ENCODE data around the gene ACACB. TPM values are rescaled to one million over a fixed set of nuclear protein-coding genes. Genes with fewer than 3 reads are reported as not detected.

ACACB gene
- total RNA-seq, 2 donors from 2014 or later = 37.5 to 51.3 TPM

GRCh38 chr12:109125791-109126190 is 9.4 kb downstream of the ACACB start:
- no peak for DNase-seq (ENCODE audit: low spot score)
- Histone ChIP-seq H3K36me3 (no peaks in the 10 kb centered on the region), H3K4me1 (ENCODE audit: control insufficient read depth in 1 of 2, low read depth in 2 of 2) (peaks cover 0 to 3% of the 10 kb centered on the region in 2 donors), H3K9me3 (no peaks in the 10 kb centered on the region), H3K4me3 (no peak overlapping the region), H3K27ac (no peak overlapping the region), H3K27me3 (replicated peaks; ENCODE audit: insufficient read depth) (no peaks in the 10 kb centered on the region)
- TF ChIP-seq CTCF (IDR thresholded peaks at IDR 0.05) = no peak
- no peak for ATAC-seq (ENCODE audit: insufficient number of reproducible peaks, low FRiP score, low read depth)

GRCh38 chr12:109126784-109127183 is 10.4 kb downstream of the ACACB start:
- no peak for ATAC-seq (ENCODE audit: insufficient number of reproducible peaks, low FRiP score, low read depth)
- peaks cover 0 to 7% of the 10 kb centered on the region in 2 donors for H3K4me1 ChIP-seq (ENCODE audit: control insufficient read depth in 1 of 2, low read depth in 2 of 2)
- H3K27ac ChIP-seq = no peak overlapping the region
- H3K36me3 ChIP-seq = no peaks in the 10 kb centered on the region
- no peak for TF ChIP-seq CTCF (IDR thresholded peaks at IDR 0.05)
- no peaks in the 10 kb centered on the region for H3K27me3 ChIP-seq (replicated peaks; ENCODE audit: insufficient read depth)
- DNase-seq (ENCODE audit: low spot score) = no peak
- H3K4me3 ChIP-seq = no peak overlapping the region
- no peaks in the 10 kb centered on the region for H3K9me3 ChIP-seq

- Histone ChIP-seq H3K27ac (no peak overlapping the region), H3K9me3 (no peaks in the 10 kb centered on the region), H3K27me3 (replicated peaks; ENCODE audit: insufficient read depth) (no peaks in the 10 kb centered on the region), H3K36me3 (no peaks in the 10 kb centered on the region), H3K4me3 (no peak overlapping the region), H3K4me1 (ENCODE audit: control insufficient read depth in 1 of 2, low read depth in 2 of 2) (peaks cover 0 to 7% of the 10 kb centered on the region in 2 donors)
- DNase-seq (ENCODE audit: low spot score) = no peak
- ATAC-seq (ENCODE audit: insufficient number of reproducible peaks, low FRiP score, low read depth) = no peak
- no peak for TF ChIP-seq CTCF (IDR thresholded peaks at IDR 0.05)
These were observed 11.3 kb downstream of the ACACB start for GRCh38 chr12:109127533-109128242.

GRCh38 chr12:109130297-109131153 is 14.1 kb downstream of the ACACB start:
- no peak overlapping the region for H3K4me3 ChIP-seq
- H3K27me3 ChIP-seq (replicated peaks; ENCODE audit: insufficient read depth) = no peaks in the 10 kb centered on the region
- peaks cover 0 to 13% of the 10 kb centered on the region in 2 donors for H3K4me1 ChIP-seq (ENCODE audit: control insufficient read depth in 1 of 2, low read depth in 2 of 2)
- peak overlapping the region in 1 of 2 donors; percentile 45 for H3K27ac ChIP-seq
- no peak for TF ChIP-seq CTCF (IDR thresholded peaks at IDR 0.05)
- DNase-seq (ENCODE audit: low spot score) (no peak), ATAC-seq (ENCODE audit: insufficient number of reproducible peaks, low FRiP score, low read depth) (no peak)
- H3K36me3 ChIP-seq = no peaks in the 10 kb centered on the region
- no peaks in the 10 kb centered on the region for H3K9me3 ChIP-seq
